B cell (primary cell): ENCODE data around the gene CD101. TPM values are rescaled to one million over a fixed set of nuclear protein-coding genes. Genes with fewer than 3 reads are reported as not detected.

ENCODE experiments used
- ATAC-seq: fragments of 200-7000 bp; cut with Tn5 transposase; one replicate; pipeline ENCODE4 v1.10.0; 2021; ENCODE audit warnings: low read depth, mild to moderate bottlenecking, moderate number of reproducible peaks, moderate library complexity
- CTCF ChIA-PET: fragments of 350-600 bp; sonication (Branson Sonifier 250); formaldehyde crosslinking; loops from one replicate; lab custom pipeline; 2021; ENCODE audit warnings: antibody characterized with exemption, inconsistent platforms; lab: Charles Lee
- POLR2A ChIA-PET: fragments of 350-600 bp; sonication (Branson Sonifier 250); formaldehyde crosslinking; loops from one replicate; lab custom pipeline; 2021; ENCODE audit warnings: antibody characterized with exemption; lab: Charles Lee
- DNase-seq: peaks from one replicate; pipeline ENCODE4 v3.0.0; 2013
- H2AFZ ChIP-seq: 2 replicates; pipeline ENCODE4 v1.6.1; 2012; ENCODE audit warnings: mild to moderate bottlenecking, low read depth, low read length; ENCODE audit not compliant: insufficient read depth, poor library complexity, severe bottlenecking
- H3K27ac ChIP-seq, 2 donors: 1 replicate in 1 of 2; 2 replicates in 1 of 2; pipeline ENCODE4 v1.5.1; 2012 to 2013; ENCODE audit warnings: low read length in 2 of 2, mild to moderate bottlenecking in 2 of 2, moderate library complexity in 1 of 2
- H3K27me3 ChIP-seq, 4 experiments: fragments of 200-600 bp in 1 of 4; sonication (generic) in 1 of 4; replicated peaks in 1 of 4; 1 replicate in 2 of 4; 2 replicates in 2 of 4; pipeline versions ENCODE4 v1.6.1 to v1.7.0; 2013 to 2016; ENCODE audit warnings: low read length in 3 of 4, mild to moderate bottlenecking in 2 of 4, mixed read lengths in 1 of 4, moderate library complexity in 1 of 4; ENCODE audit not compliant: insufficient read depth in 4 of 4, control insufficient read depth in 3 of 4; ENCODE audit errors: control extremely low read depth in 1 of 4
- H3K36me3 ChIP-seq, 2 experiments: replicated peaks in 1 of 2; 1 replicate in 1 of 2; 2 replicates in 1 of 2; pipeline versions ENCODE4 v1.6.1 to v1.7.1; 2013; ENCODE audit warnings: low read length in 1 of 2; ENCODE audit not compliant: insufficient read depth in 2 of 2, control insufficient read depth in 1 of 2; ENCODE audit errors: control extremely low read depth in 1 of 2, extremely low read depth in 1 of 2
- H3K4me1 ChIP-seq, 2 donors: fragments of 200-600 bp in 1 of 2; sonication (generic) in 1 of 2; 1 replicate in 1 of 2; 2 replicates in 1 of 2; pipeline versions ENCODE4 v1.5.1 to v1.6.1; 2013 to 2017; ENCODE audit warnings: low read length in 2 of 2; ENCODE audit not compliant: control insufficient read depth in 2 of 2, insufficient read depth in 2 of 2
- H3K4me2 ChIP-seq: replicated peaks from 2 replicates; pipeline ENCODE3; 2012; ENCODE audit warnings: mild to moderate bottlenecking, low read depth, low read length; ENCODE audit not compliant: poor library complexity, severe bottlenecking
- H3K4me3 ChIP-seq, 5 experiments: fragments of 200-600 bp in 1 of 5; sonication (generic) in 1 of 5; 1 replicate in 3 of 5; 2 replicates in 2 of 5; pipeline versions ENCODE4 v1.5.1 to v1.7.0; 2011 to 2016; ENCODE audit warnings: low read length in 4 of 5, mild to moderate bottlenecking in 4 of 5, low read depth in 2 of 5, control low read depth in 1 of 5, moderate library complexity in 1 of 5; ENCODE audit not compliant: insufficient read depth in 1 of 5; ENCODE audit errors: control extremely low read depth in 1 of 5, extremely low read depth in 1 of 5
- H3K79me2 ChIP-seq: fragments of 200-600 bp; sonication (generic); one replicate; pipeline ENCODE4 v1.6.0; 2016; ENCODE audit warnings: low read length; ENCODE audit not compliant: control insufficient read depth, insufficient read depth
- H3K9ac ChIP-seq: fragments of 200-600 bp; sonication (generic); 2 replicates; pipeline ENCODE4 v1.6.1; 2017; ENCODE audit warnings: mild to moderate bottlenecking, low read length, moderate library complexity
- H3K9me3 ChIP-seq, 3 donors: one replicate each; pipeline versions ENCODE4 v1.6.1 to v1.7.1; 2013; ENCODE audit warnings: low read length in 2 of 3; ENCODE audit not compliant: control insufficient read depth in 2 of 3, insufficient read depth in 1 of 3; ENCODE audit errors: control extremely low read depth in 1 of 3
- H4K20me1 ChIP-seq: 2 replicates; pipeline ENCODE4 v1.6.0; 2012; ENCODE audit warnings: mild to moderate bottlenecking, low read length; ENCODE audit not compliant: insufficient read depth, control insufficient read depth, poor library complexity, severe bottlenecking
- H3K27ac Mint-ChIP-seq: one replicate; pipeline ENCODE4 v1.8.0; 2021; ENCODE audit warnings: mixed read lengths
- H3K27me3 Mint-ChIP-seq: one replicate; pipeline ENCODE4 v1.8.0; 2021; ENCODE audit warnings: mixed read lengths
- H3K4me1 Mint-ChIP-seq: one replicate; pipeline ENCODE4 v1.8.0; 2021; ENCODE audit warnings: mixed read lengths
- H3K4me3 Mint-ChIP-seq: one replicate; pipeline ENCODE4 v1.8.0; 2021; ENCODE audit warnings: mixed read lengths
- H3K9me3 Mint-ChIP-seq: one replicate; pipeline ENCODE4 v1.8.0; 2022; ENCODE audit warnings: mixed read lengths; ENCODE audit not compliant: insufficient read depth
- CTCF ChIP-seq: fragments of 200-600 bp; IDR thresholded peaks from one replicate; pipeline ENCODE4 v1.8.0; 2022; ENCODE audit warnings: antibody characterized with exemption, mild to moderate bottlenecking
- EZH2 ChIP-seq: IDR thresholded peaks from 2 replicates; pipeline ENCODE4 v1.6.1; 2012; ENCODE audit warnings: borderline replicate concordance, low read depth, mild to moderate bottlenecking, moderate library complexity, low read length; ENCODE audit not compliant: insufficient read depth, poor library complexity, severe bottlenecking
- WGBS: methylation state at CpG from one replicate; pipeline ENCODE4 v1.1.5; 2013; ENCODE audit warnings: missing lambda C conversion rate; ENCODE audit not compliant: insufficient coverage; 5-methylcytosine and 5-hydroxymethylcytosine counted together
- intact Hi-C: fragments of 100-400 bp; cut with micrococcal nuclease; formaldehyde crosslinking; loops from one replicate; pipeline ENCODE4 v1.10.0; 2022
- polyA plus RNA-seq: library from polyadenylated mRNA; depleted of rRNA; stranded (reverse); fragments of >200 nt; gene quantifications from 2 replicates; pipeline ENCODE4 v1.2.3, GENCODE V29; 2012
- total RNA-seq, 2 donors: library from RNA; stranded (reverse); fragments of 120-200 nt in 1 of 2; gene quantifications; 1 replicate in 1 of 2; 2 replicates in 1 of 2; pipeline versions ENCODE4 v1.2.3 to v1.2.4, GENCODE V29; 2013 to 2022

The CD101 gene
- total and polyA plus RNA-seq, 2 donors (not counting 1 experiment from before 2014, with no cell fraction given), result 0.19 TPM; not detected in 1

DNA sequence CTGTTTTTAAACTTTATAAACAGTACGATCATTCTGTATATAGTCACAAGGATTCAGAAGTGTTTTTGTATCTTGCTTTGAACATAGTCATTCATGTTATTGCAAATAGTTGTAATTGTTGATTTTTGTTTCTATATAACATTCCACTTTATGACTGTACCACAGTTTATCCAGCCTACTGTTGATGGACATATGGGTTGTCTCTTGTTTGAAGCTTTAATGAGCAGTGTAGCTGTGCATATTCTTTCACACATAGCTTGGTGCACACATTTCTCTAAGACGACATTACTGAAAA lies 6.1 kb downstream of the CD101 start:
- no peak overlapping the region for H3K4me3 Mint-ChIP-seq
- H3K27me3 Mint-ChIP-seq, result no peaks in the 10 kb centered on the region
- TF ChIP-seq EZH2 (no peak), CTCF (no peak)
- Histone ChIP-seq H3K79me2 (no peaks in the 10 kb centered on the region), H3K27me3 (no peaks in the 10 kb centered on the region), H3K4me1 (no peaks in the 10 kb centered on the region), H4K20me1 (no peaks in the 10 kb centered on the region), H3K9ac (no peak overlapping the region), H3K4me3 (no peak overlapping the region), H3K36me3 (no peaks in the 10 kb centered on the region), H3K9me3 (no peaks in the 10 kb centered on the region), H2AFZ (no peak overlapping the region), H3K27ac (no peak overlapping the region), H3K4me2 (no peak overlapping the region)
- ATAC-seq (no peak), DNase-seq (no peak)
- no peaks in the 10 kb centered on the region for H3K9me3 Mint-ChIP-seq
- intact Hi-C loops, result no loop called here
- WGBS, result no CpG with 5 or more reads among the region's 2 CpGs
- H3K27ac Mint-ChIP-seq, result no peak overlapping the region
- H3K4me1 Mint-ChIP-seq, result peaks cover 6% of the 10 kb centered on the region
- ChIA-PET POLR2A (no interaction called here), CTCF (no interaction called here)

DNA sequence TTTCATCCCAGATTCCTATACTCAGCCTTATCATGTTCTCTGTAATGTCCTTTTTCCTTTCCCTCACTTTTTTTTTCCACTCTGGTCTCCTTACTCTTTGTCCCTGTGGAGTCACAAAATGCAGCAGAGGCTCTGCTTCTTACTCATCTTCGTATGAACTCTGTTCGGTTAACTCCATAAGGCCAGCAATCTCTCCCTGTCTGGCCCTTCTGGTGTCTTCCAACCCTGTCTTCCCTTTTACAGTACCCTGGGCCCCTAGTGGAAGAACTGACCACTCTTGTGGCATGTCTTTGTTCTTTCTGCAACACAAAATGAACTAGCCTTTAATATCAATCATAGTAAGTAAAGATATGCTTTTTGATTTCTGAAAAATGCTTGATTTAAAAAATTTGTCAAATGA lies 7.1 kb downstream of the CD101 start:
- Histone ChIP-seq H3K27me3 (no peaks in the 10 kb centered on the region), H2AFZ (no peak overlapping the region), H3K36me3 (no peaks in the 10 kb centered on the region), H3K9me3 (no peaks in the 10 kb centered on the region), H3K4me3 (no peak overlapping the region), H3K79me2 (no peaks in the 10 kb centered on the region), H3K27ac (no peak overlapping the region), H3K4me1 (no peaks in the 10 kb centered on the region), H4K20me1 (no peaks in the 10 kb centered on the region), H3K4me2 (no peak overlapping the region), H3K9ac (no peak overlapping the region)
- ChIA-PET POLR2A (no interaction called here), CTCF (no interaction called here)
- 77% methylated on average over 2 of the region's 2 CpGs for WGBS
- peaks cover under 1% of the 10 kb centered on the region for H3K4me1 Mint-ChIP-seq
- ATAC-seq, result no peak
- no peak overlapping the region for H3K27ac Mint-ChIP-seq
- intact Hi-C loops, result no loop called here
- H3K4me3 Mint-ChIP-seq, result no peak overlapping the region
- DNase-seq, result no peak
- H3K27me3 Mint-ChIP-seq, result no peaks in the 10 kb centered on the region
- TF ChIP-seq CTCF (no peak), EZH2 (no peak)
- H3K9me3 Mint-ChIP-seq, result no peaks in the 10 kb centered on the region
